GM12891 (cell line): Measurements from ENCODE around the gene DGCR2.

Experiments used
- DNase-seq: peaks from one replicate; pipeline ENCODE4 v3.0.0; 2011; ENCODE audit warnings: low spot score; ENCODE audit not compliant: insufficient read length
- FAIRE-seq: peaks from 2 replicates; lab custom pipeline; 2011; peaks lifted over from hg19 to GRCh38; lab: Jason Lieb, UNC
- PAX5 ChIP-seq: IDR thresholded peaks from 2 replicates; pipeline ENCODE4 v1.6.1; 2011; ENCODE audit warnings: low read length, moderate library complexity, mild to moderate bottlenecking; ENCODE audit not compliant: insufficient read depth, severe bottlenecking
- POLR2A ChIP-seq: IDR thresholded peaks from 2 replicates; pipeline ENCODE4 v1.6.1; 2011; ENCODE audit warnings: low read depth, low read length, control low read depth
- POLR2AphosphoS5 ChIP-seq: IDR thresholded peaks from 2 replicates; pipeline ENCODE4 v1.6.1; 2011; ENCODE audit warnings: low read depth, low read length, control low read depth
- POU2F2 ChIP-seq: IDR thresholded peaks from 2 replicates; pipeline ENCODE4 v1.6.1; 2011; ENCODE audit warnings: low read depth, mild to moderate bottlenecking, control low read depth, low read length, moderate library complexity
- SPI1 ChIP-seq: IDR thresholded peaks from 2 replicates; pipeline ENCODE4 v1.6.1; 2011; ENCODE audit warnings: low read depth, low read length, control low read depth
- TAF1 ChIP-seq: IDR thresholded peaks from 2 replicates; pipeline ENCODE4 v1.6.1; 2011; ENCODE audit warnings: low read depth, low read length, control low read depth

DGCR2 gene

GRCh38 chr22:19134176-19134831 is 12.1 kb upstream of the DGCR2 start:
- FAIRE-seq = no peak
- peak; percentile 9 for DNase-seq
- TF ChIP-seq POLR2A = no peak
- no peak for TF ChIP-seq POLR2AphosphoS5
- TF ChIP-seq SPI1 = no peak

GRCh38 chr22:19133561-19133960 is 11.3 kb upstream of the DGCR2 start:
- DNase-seq (peak; percentile 17), FAIRE-seq (no peak)
- TF ChIP-seq TAF1 = no peak
- TF ChIP-seq POLR2A = no peak
- no peak for TF ChIP-seq POU2F2
- TF ChIP-seq PAX5 = no peak
- TF ChIP-seq POLR2AphosphoS5 = no peak
- no peak for TF ChIP-seq SPI1

- FAIRE-seq (no peak), DNase-seq (peak; percentile 19)
- no peak for TF ChIP-seq POLR2AphosphoS5
- no peak for TF ChIP-seq PAX5
- no peak for TF ChIP-seq SPI1
- no peak for TF ChIP-seq TAF1
- no peak for TF ChIP-seq POLR2A
- no peak for TF ChIP-seq POU2F2
Measured at GRCh38 chr22:19132693-19133400, 10.6 kb upstream of the DGCR2 start.

- FAIRE-seq = no peak
- DNase-seq = no peak
- TF ChIP-seq SPI1 = no peak
- no peak for TF ChIP-seq TAF1
- no peak for TF ChIP-seq POLR2AphosphoS5
- no peak for TF ChIP-seq POLR2A
- no peak for TF ChIP-seq POU2F2
- no peak for TF ChIP-seq PAX5
Measured at GRCh38 chr22:19132153-19132552, 9.9 kb upstream of the DGCR2 start.

- FAIRE-seq = no peak
- no peak for TF ChIP-seq POU2F2
- no peak for TF ChIP-seq POLR2A
- TF ChIP-seq SPI1 = no peak
- TF ChIP-seq POLR2AphosphoS5 = no peak
- TF ChIP-seq PAX5 = no peak
- TF ChIP-seq TAF1 = no peak
- DNase-seq = no peak
Measured at GRCh38 chr22:19131685-19132015, 9.4 kb upstream of the DGCR2 start.

- TF ChIP-seq POU2F2 (no peak), TAF1 (no peak), PAX5 (no peak), POLR2A (no peak), SPI1 (no peak)
- DNase-seq (peak; percentile 22), FAIRE-seq (no peak)
Measured at GRCh38 chr22:19130959-19131684, 8.9 kb upstream of the DGCR2 start, which contains the start of gene TSSK2. TSSK2 (plus strand) TSS chr22:19131308; CDS start chr22:19131400, 92 bp downstream.

- no peak for FAIRE-seq
- TF ChIP-seq SPI1 = no peak
- TF ChIP-seq POU2F2 = no peak
- no peak for TF ChIP-seq POLR2A
- TF ChIP-seq TAF1 = no peak
- no peak for TF ChIP-seq POLR2AphosphoS5
- TF ChIP-seq PAX5 = no peak
- DNase-seq = no peak
Measured at GRCh38 chr22:19129871-19130270, 7.7 kb upstream of the DGCR2 start.

- TF ChIP-seq POLR2A (no peak), POLR2AphosphoS5 (no peak), SPI1 (no peak), POU2F2 (no peak), TAF1 (no peak)
- no peak for FAIRE-seq
- DNase-seq = no peak
Measured at GRCh38 chr22:19128946-19129727, 6.9 kb upstream of the DGCR2 start.

- FAIRE-seq (no peak), DNase-seq (no peak)
- TF ChIP-seq PAX5 (no peak), POLR2AphosphoS5 (no peak), POU2F2 (no peak), TAF1 (no peak), POLR2A (no peak), SPI1 (no peak)
Measured at GRCh38 chr22:19128009-19128401, 5.8 kb upstream of the DGCR2 start.
